Measurements from ENCODE around the gene DHX35.

The DHX35 gene

DNA sequence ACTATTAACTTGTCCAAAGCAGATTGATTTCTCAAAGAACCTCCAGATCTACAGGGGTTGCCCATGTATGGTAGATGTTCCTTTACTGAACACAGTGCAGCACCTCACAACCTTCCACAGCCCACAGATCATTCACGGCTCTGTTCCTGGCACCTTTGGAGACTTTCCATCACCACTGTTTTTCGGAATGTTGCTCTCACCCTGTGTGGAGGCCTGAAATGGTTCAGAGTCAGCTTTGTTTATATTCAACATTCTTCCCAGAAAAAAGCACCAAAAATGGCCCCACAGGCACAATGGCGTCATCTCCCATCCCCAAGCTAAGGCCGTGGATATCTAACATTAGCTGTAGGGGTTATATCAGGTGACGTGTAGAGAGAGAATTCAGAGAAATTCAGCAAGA, 74.7 kb downstream of the DHX35 start:
- no peak for DNase-seq (ENCODE audit: low read depth)
- TF ChIP-seq, protein P1, sequence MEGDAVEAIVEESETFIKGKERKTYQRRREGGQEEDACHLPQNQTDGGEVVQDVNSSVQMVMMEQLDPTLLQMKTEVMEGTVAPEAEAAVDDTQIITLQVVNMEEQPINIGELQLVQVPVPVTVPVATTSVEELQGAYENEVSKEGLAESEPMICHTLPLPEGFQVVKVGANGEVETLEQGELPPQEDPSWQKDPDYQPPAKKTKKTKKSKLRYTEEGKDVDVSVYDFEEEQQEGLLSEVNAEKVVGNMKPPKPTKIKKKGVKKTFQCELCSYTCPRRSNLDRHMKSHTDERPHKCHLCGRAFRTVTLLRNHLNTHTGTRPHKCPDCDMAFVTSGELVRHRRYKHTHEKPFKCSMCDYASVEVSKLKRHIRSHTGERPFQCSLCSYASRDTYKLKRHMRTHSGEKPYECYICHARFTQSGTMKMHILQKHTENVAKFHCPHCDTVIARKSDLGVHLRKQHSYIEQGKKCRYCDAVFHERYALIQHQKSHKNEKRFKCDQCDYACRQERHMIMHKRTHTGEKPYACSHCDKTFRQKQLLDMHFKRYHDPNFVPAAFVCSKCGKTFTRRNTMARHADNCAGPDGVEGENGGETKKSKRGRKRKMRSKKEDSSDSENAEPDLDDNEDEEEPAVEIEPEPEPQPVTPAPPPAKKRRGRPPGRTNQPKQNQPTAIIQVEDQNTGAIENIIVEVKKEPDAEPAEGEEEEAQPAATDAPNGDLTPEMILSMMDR (conservative IDR thresholded peaks at IDR 0.05; ENCODE audit: low read length) = no peak
- H3K4me3 ChIP-seq (ENCODE audit: low read length) = no peak overlapping the region

DNA sequence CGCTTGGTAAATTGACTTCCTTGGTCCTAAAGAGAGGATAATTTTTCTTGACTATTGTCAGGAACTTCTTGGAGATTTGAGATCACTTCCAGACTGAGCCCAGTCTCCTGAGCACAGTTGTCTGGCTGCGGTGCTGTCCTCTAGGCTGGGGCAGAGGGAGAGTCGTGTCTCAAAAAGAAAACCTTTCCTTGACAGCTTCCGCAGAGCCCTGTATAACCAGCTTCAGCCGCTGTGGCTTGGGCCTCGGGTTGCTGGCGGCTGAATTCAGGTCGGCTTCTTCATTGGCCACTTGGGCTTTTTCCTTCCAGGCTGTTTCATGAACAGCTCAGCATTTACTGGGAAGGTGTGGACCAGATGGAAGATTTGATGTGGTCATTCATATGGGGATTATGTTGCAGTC, 75.9 kb downstream of the DHX35 start:
- TF ChIP-seq, protein P1 (conservative IDR thresholded peaks at IDR 0.05; ENCODE audit: low read length) = no peak
- no peak for DNase-seq (ENCODE audit: low read depth)
- no peak overlapping the region for H3K4me3 ChIP-seq (ENCODE audit: low read length)

DNA sequence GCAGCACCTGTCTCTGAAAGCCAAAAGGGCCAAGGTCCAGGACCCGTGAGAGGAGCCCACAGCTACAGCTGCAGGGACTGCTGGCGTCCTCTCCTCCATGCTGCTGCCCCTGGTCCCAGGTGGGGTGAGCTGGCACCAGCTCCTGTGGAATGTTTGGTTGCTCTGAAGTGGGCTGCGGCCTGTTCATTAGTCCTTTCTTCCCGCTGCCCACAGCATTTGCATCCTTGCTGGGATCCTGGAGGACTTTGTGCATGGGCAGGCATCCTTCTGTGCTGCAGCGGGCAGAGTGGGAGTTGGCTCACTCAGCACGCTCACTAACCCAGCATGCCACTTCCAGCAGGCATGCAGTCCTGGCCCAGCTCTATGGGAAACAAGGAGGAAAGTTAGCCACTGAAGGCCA, 76.4 kb downstream of the DHX35 start:
- H3K4me3 ChIP-seq (ENCODE audit: low read length) = no peak overlapping the region
- TF ChIP-seq, protein P1 (conservative IDR thresholded peaks at IDR 0.05; ENCODE audit: low read length) = no peak
- no peak for DNase-seq (ENCODE audit: low read depth)

DNA sequence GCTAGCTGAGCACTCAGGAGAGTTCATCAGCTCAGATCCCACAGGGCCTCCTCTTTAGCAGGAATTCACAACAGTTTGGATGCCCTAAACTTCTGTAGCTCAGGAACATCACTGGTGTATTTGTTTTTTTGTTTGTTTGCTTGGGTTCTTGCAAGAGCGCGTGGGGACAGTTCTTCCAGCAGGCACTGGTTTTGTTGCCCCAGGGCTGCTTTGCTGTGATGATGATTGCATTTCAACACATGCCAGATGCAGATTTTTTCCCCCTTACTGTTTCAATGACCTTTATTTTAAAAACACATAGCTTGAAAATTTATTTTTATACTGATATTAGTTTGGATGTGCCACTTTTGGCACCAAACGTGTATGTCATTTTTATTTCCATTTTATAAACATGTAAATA, 77.1 kb downstream of the DHX35 start:
- DNase-seq (ENCODE audit: low read depth) = no peak
- TF ChIP-seq, protein P1 (conservative IDR thresholded peaks at IDR 0.05; ENCODE audit: low read length) = no peak
- no peak overlapping the region for H3K4me3 ChIP-seq (ENCODE audit: low read length)

DNA sequence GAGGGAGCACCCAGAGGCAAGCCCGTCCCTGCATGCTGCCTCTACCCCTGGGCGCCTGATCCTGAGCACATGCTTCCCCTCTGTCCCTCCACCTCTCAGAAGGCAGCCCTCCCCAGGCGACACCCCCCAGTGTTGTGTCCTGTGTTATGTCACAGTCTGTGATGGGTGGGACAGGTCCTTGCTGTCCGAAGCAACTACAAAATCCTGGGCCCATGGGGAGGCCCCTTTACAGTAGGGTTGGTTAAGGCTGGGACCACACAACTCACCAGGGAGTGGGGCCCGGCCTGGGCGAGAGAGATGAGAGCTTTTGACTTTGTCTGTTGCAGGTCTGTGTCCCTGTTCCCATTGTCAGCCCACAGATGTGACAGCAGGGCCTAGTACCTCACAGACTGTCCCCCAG, 78.0 kb downstream of the DHX35 start:
- TF ChIP-seq, protein P1 (conservative IDR thresholded peaks at IDR 0.05; ENCODE audit: low read length) = no peak
- DNase-seq (ENCODE audit: low read depth) = no peak
- no peak overlapping the region for H3K4me3 ChIP-seq (ENCODE audit: low read length)

DNA sequence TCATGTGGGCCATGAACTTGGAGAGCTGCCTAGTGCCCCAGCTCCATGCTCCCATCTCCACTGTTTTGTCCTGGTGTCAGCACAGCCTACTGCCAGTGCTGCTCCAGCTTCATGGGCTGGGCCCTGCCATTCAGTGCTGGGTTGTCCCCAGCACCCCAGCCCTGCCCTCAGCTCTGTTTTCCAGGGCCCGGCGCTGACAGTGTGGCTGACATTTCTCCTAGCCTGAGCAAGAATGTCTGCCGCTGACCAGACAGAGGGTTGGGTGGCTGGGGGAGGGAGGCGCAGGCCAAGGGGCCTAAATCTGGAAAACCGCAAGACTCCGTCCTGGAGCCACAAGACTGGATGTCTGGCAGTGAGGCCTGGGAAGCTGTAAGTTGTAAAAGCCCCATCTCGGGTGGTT, 78.9 kb downstream of the DHX35 start:
- TF ChIP-seq, protein P1 (conservative IDR thresholded peaks at IDR 0.05; ENCODE audit: low read length) = no peak
- no peak overlapping the region for H3K4me3 ChIP-seq (ENCODE audit: low read length)
- no peak for DNase-seq (ENCODE audit: low read depth)

DNA sequence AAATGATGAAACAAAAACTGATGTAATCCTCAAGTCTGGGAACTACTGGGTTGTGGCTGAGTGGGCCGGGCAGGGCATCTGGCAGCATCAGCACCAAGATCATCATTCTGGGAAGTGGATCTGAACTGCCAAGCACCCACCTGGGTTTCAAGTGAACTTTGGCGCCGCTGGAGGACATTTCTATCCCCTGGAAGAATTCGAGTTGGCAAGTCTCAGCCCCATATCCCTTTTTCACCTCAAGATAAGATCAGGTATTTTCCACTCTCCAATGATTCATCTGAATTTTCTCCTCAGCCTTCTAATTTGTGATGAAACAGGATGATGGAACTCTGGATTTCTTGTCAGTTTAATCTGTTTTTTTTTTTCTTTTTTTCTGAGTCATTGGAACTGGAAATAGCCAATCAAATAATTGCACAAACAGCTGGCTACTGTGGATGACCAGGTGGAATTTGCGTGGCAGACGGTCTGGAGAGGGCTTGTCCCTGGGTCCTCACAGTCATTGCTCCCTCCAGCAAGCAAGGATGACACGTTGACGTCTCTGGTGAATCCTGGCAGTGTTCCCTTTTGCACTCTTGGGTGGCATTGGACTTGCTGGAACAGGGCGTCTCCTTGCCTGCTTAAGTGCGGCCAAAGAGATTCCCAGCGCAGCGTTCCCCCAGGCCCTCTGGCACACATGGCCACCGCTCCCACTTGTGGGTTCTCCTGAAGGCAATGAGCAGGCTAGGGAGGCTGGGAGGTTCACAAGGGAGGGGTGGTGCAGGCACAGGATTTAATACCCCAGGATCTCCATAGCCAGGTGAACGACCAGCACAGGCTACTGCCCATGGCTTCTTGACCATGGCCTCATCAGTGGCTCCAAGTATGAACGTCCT, 80.4 kb downstream of the DHX35 start:
- TF ChIP-seq, protein P1 (conservative IDR thresholded peaks at IDR 0.05; ENCODE audit: low read length) = no peak
- DNase-seq (ENCODE audit: low read depth) = peak; percentile 33
- no peak overlapping the region for H3K4me3 ChIP-seq (ENCODE audit: low read length)

Data from AG10803 (cell line).